ELR (cell line): ENCODE data around the gene AZU1.
A peak's percentile ranks its signal among the peaks of the same experiment; 100 is the strongest.

Experiments
- DNase-seq: peaks from one replicate; pipeline ENCODE4 v3.0.0-alpha.2; 2015; ENCODE audit warnings: low read depth

AZU1 gene

GRCh38 chr19:797528-798414 lies 29.9 kb upstream of the AZU1 start:
- DNase-seq: peak; percentile 94

GRCh38 chr19:798415-799075 lies 29.1 kb upstream of the AZU1 start:
- DNase-seq: no peak

- DNase-seq: peak; percentile 59
Measured at GRCh38 chr19:799076-799881, 28.4 kb upstream of the AZU1 start.

GRCh38 chr19:800360-801029 lies 27.1 kb upstream of the AZU1 start:
- DNase-seq: no peak

GRCh38 chr19:801030-801860 lies 26.4 kb upstream of the AZU1 start:
- DNase-seq: no peak

GRCh38 chr19:801861-802497 lies 25.7 kb upstream of the AZU1 start:
- DNase-seq: no peak

- DNase-seq: no peak
Measured at GRCh38 chr19:802498-803098, 25.0 kb upstream of the AZU1 start.

- no peak for DNase-seq
Measured at GRCh38 chr19:803099-803561, 24.5 kb upstream of the AZU1 start.

- DNase-seq: no peak
Measured at GRCh38 chr19:803686-804418, 23.8 kb upstream of the AZU1 start.

GRCh38 chr19:804419-805165 lies 23.0 kb upstream of the AZU1 start:
- no peak for DNase-seq

GRCh38 chr19:805166-805551 lies 22.5 kb upstream of the AZU1 start:
- DNase-seq: no peak

- DNase-seq: no peak
Measured at GRCh38 chr19:805600-806550, 21.8 kb upstream of the AZU1 start.

GRCh38 chr19:806815-807421 lies 20.7 kb upstream of the AZU1 start:
- DNase-seq: no peak

GRCh38 chr19:807627-808422 lies 19.8 kb upstream of the AZU1 start:
- DNase-seq: no peak

- DNase-seq: no peak
Measured at GRCh38 chr19:808423-808775, 19.2 kb upstream of the AZU1 start.

- no peak for DNase-seq
Measured at GRCh38 chr19:810077-810855, 17.4 kb upstream of the AZU1 start.
